Measurements from ENCODE around the gene CRY2. TPM values are rescaled to one million over a fixed set of nuclear protein-coding genes. Genes with fewer than 3 reads are reported as not detected.

Gene CRY2
- total and polyA plus RNA-seq, 8 donors = 26.6 to 42.3 (median 31.2) TPM

GRCh38 chr11:45879803-45880686 lies 32.8 kb downstream of the CRY2 start:
- H3K4me1 ChIP-seq = no peaks in the 10 kb centered on the region
- no peak for ATAC-seq
- no peaks in the 10 kb centered on the region for H3K9me3 ChIP-seq
- TF ChIP-seq CTCF (IDR thresholded peaks at IDR 0.05) = no peak
- no peak overlapping the region for H3K4me3 ChIP-seq
- intact Hi-C loops (cut with DNase I) = no loop called here
- DNase-seq = no peak
- peaks cover 0 to 71% of the 10 kb centered on the region in 2 donors for H3K36me3 ChIP-seq
- H3K27me3 ChIP-seq = peaks cover 0 to 4% of the 10 kb centered on the region in 2 donors
- no peak overlapping the region for H3K27ac ChIP-seq

DNA sequence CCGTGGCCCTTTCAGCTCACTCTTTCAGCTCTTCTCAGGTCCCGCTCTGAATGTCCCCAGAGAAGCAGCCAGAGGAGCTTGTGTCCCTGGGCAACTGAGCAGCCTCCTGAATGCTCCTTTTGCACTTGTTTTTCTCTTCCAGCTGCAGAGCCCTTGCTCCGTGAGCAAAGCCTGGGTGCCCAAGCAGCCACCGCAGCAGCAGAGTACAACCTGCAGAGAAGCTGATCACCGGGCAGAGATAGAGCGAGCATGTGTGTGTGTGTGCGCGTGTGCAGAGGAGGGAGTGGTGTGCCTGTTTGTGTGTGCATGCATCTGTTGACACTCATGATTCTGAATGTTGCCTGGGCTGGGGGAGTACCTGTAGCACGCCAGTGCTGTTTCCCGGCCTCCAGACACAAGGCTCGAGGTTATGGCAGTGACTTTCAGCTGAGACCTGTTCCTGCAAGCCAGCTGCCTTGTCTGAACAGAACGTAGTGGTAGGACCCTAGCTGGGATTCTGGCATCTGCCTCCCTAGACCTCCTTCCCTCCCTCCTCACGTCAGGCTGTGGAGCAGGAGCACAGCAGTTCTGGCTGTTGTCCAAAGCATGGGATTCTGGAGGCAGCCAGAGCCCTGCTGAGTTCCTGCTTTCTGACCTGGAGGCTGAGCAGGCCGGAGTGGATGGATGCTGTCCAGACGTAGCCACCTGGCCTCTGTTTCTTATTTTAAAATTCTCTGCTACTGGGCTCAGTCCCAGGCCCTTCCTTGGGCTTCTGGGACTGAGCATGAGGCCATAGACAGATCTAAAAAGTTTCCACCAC lies 33.7 kb downstream of the CRY2 start:
- H3K36me3 ChIP-seq = peaks cover 0 to 65% of the 10 kb centered on the region in 2 donors
- no peak for ATAC-seq
- no peak for TF ChIP-seq CTCF (IDR thresholded peaks at IDR 0.05)

GRCh38 chr11:45881708-45882368 lies 34.6 kb downstream of the CRY2 start:
- no peak for TF ChIP-seq CTCF (IDR thresholded peaks at IDR 0.05)
- H3K9me3 ChIP-seq = no peaks in the 10 kb centered on the region
- H3K27me3 ChIP-seq = peaks cover 0 to 20% of the 10 kb centered on the region in 2 donors
- peaks cover 0 to 56% of the 10 kb centered on the region in 2 donors for H3K36me3 ChIP-seq
- peaks cover 0 to 7% of the 10 kb centered on the region in 2 donors for H3K4me1 ChIP-seq
- no peak overlapping the region for H3K27ac ChIP-seq
- no peak overlapping the region for H3K4me3 ChIP-seq
- intact Hi-C loops (cut with DNase I) = no loop called here
- ATAC-seq (no peak), DNase-seq (no peak)

More for the DNA sequence above, 33.7 kb downstream of the CRY2 start:
- no peak for DNase-seq
- no peaks in the 10 kb centered on the region for H3K9me3 ChIP-seq
- intact Hi-C loops (cut with DNase I) = no loop called here
- peaks cover 0 to 4% of the 10 kb centered on the region in 2 donors for H3K4me1 ChIP-seq
- H3K4me3 ChIP-seq = no peak overlapping the region
- H3K27me3 ChIP-seq = peaks cover 0 to 11% of the 10 kb centered on the region in 2 donors
- no peak overlapping the region for H3K27ac ChIP-seq

GRCh38 chr11:45884596-45885185 lies 37.4 kb downstream of the CRY2 start:
- Histone ChIP-seq H3K27me3 (peaks cover 0 to 29% of the 10 kb centered on the region in 2 donors), H3K4me3 (peak overlapping the region in 1 of 2 donors; percentile 44), H3K36me3 (peaks cover 0 to 33% of the 10 kb centered on the region in 2 donors), H3K9me3 (no peaks in the 10 kb centered on the region), H3K4me1 (peaks cover 0 to 7% of the 10 kb centered on the region in 2 donors), H3K27ac (no peak overlapping the region)
- ATAC-seq (no peak), DNase-seq (no peak)
- no peak for TF ChIP-seq CTCF (IDR thresholded peaks at IDR 0.05)
- intact Hi-C loops (cut with DNase I) = no loop called here

Data from left lung (tissue), 10 donors.